Head of caudate nucleus (tissue), 42 donors: ENCODE results near the gene ANP32A.
A peak's percentile ranks its signal among the peaks of the same experiment; 100 is the strongest.

Experiments used
- DNase-seq, 42 donors: peaks; one replicate each; pipeline versions ENCODE4 v3.0.0 to v3.0.0-alpha.2; 2020 to 2021; ENCODE audit warnings: mixed read lengths in 7 of 42
- intact Hi-C: fragments of 100-400 bp; cut with DNase I; formaldehyde crosslinking; loops from one replicate; pipeline ENCODE4 v1.15.0; 2022

The ANP32A gene

GRCh38 chr15:68821841-68822381, 1.2 kb upstream of the ANP32A start:
- intact Hi-C loops: loop anchor here (5.0 to 10.0 kb wide), 2 partner anchors 35 to 53 kb away; no protein-coding TSS in a partner anchor
- DNase-seq: peak in 3 of 42 donors; percentile 26 to 58 (median 30)

- intact Hi-C loops: loop anchor here (5.0 to 10.0 kb wide), 2 partner anchors 34 to 53 kb away; no protein-coding TSS in a partner anchor
- DNase-seq: peak in 4 of 42 donors; percentile 12 to 38 (median 21)
These were observed 620 bp upstream of the ANP32A start for GRCh38 chr15:68821190-68821840.

- intact Hi-C loops: loop anchor here (5.0 to 10.0 kb wide), 2 partner anchors 32 to 55 kb away; no protein-coding TSS in a partner anchor
- peak in 34 of 42 donors; percentile 32 to 77 (median 55) for DNase-seq
These were observed 1.0 kb downstream of the ANP32A start for GRCh38 chr15:68819495-68820294.

- DNase-seq: peak in 38 of 42 donors; percentile 28 to 77 (median 60)
- intact Hi-C loops: no loop called here
These were observed 1.8 kb downstream of the ANP32A start for GRCh38 chr15:68818769-68819494.

GRCh38 chr15:68818066-68818768, 2.5 kb downstream of the ANP32A start:
- intact Hi-C loops: no loop called here
- DNase-seq: peak in 41 of 42 donors; percentile 32 to 86 (median 68)

- intact Hi-C loops: no loop called here
- peak in 40 of 42 donors; percentile 33 to 87 (median 70) for DNase-seq
These were observed 3.2 kb downstream of the ANP32A start for GRCh38 chr15:68817304-68818065.

- peak in 1 of 42 donors; percentile 28 for DNase-seq
- intact Hi-C loops: no loop called here
These were observed 3.8 kb downstream of the ANP32A start for GRCh38 chr15:68816795-68817303.

GRCh38 chr15:68816158-68816557, 4.5 kb downstream of the ANP32A start:
- intact Hi-C loops: no loop called here

GRCh38 chr15:68815598-68815997, 5.1 kb downstream of the ANP32A start:
- peak in 1 of 42 donors; percentile 27 for DNase-seq
- intact Hi-C loops: no loop called here

More at GRCh38 chr15:68816158-68816557, 4.5 kb downstream of the ANP32A start:
- DNase-seq: no peak

GRCh38 chr15:68814596-68814995, 6.1 kb downstream of the ANP32A start:
- DNase-seq: peak in 1 of 42 donors; percentile 9
- intact Hi-C loops: no loop called here

GRCh38 chr15:68812597-68813431, 7.9 kb downstream of the ANP32A start:
- peak in 2 of 42 donors; percentile 4 to 15 for DNase-seq
- intact Hi-C loops: no loop called here

GRCh38 chr15:68812069-68812468, 8.6 kb downstream of the ANP32A start:
- intact Hi-C loops: no loop called here
- peak in 2 of 42 donors; percentile 7 to 20 for DNase-seq

- peak in 3 of 42 donors; percentile 5 to 16 (median 7) for DNase-seq
- intact Hi-C loops: no loop called here
These were observed 11.2 kb downstream of the ANP32A start for GRCh38 chr15:68809517-68809916.

GRCh38 chr15:68808770-68809169, 11.9 kb downstream of the ANP32A start:
- intact Hi-C loops: no loop called here
- peak in 2 of 42 donors; percentile 15 to 20 for DNase-seq

GRCh38 chr15:68808091-68808490, 12.6 kb downstream of the ANP32A start:
- intact Hi-C loops: no loop called here
- DNase-seq: peak in 23 of 42 donors; percentile 38 to 88 (median 59)

GRCh38 chr15:68807249-68807648, 13.4 kb downstream of the ANP32A start:
- intact Hi-C loops: no loop called here
- DNase-seq: peak in 5 of 42 donors; percentile 16 to 42 (median 28)
